Measurements from ENCODE around the gene MYOM1.
"Not testable (repeated sequence)": the region's sequence is repeated elsewhere in the genome, so short reads cannot be mapped to it uniquely, and the experiment has no call there.

Gene MYOM1

DNA sequence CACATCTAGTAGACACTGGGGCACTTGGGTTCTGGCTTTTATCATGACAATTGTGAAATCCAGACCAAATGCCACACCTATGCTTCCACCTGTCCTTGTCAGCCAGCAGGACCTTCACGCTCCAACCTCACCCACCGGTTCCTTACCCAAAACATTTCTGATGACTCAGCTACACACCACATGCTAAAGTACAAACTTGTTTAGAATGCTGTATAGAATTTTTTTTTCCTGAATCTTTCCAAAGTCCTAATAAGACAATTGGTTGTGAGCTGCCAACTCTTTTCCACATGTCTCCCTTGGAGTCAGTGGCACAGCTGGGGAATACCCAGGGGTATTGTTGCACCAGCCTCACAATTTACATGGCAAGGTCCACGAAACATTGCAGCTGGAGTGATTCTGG is 131.3 kb downstream of the MYOM1 start:
- Histone ChIP-seq H3K27me3 (ENCODE audit: low read depth, low read length) (no peaks in the 10 kb centered on the region), H3K4me1 (ENCODE audit: control insufficient read depth in 1 of 2, insufficient read depth in 2 of 2, low read length in 2 of 2) (no peaks in the 10 kb centered on the region), H3K36me3 (ENCODE audit: control insufficient read depth in 1 of 2, insufficient read depth in 2 of 2, low read length in 2 of 2) (peaks cover 0 to 5% of the 10 kb centered on the region in 2 donors)

GRCh38 chr18:3086871-3087270 is 132.9 kb downstream of the MYOM1 start:
- Histone ChIP-seq H3K27ac (ENCODE audit: low read length) (no peak overlapping the region), H3K36me3 (ENCODE audit: control insufficient read depth in 1 of 2, insufficient read depth in 2 of 2, low read length in 2 of 2) (peaks cover 0 to 5% of the 10 kb centered on the region in 2 donors), H3K4me3 (ENCODE audit: low read depth in 1 of 2, low read length in 2 of 2) (no peak overlapping the region)

More for the DNA sequence above, 131.3 kb downstream of the MYOM1 start:
- Histone ChIP-seq H3K4me3 (ENCODE audit: low read depth in 1 of 2, low read length in 2 of 2) (no peak overlapping the region), H3K9me3 (ENCODE audit: control insufficient read depth in 1 of 2, low read length in 2 of 2) (no peaks in the 10 kb centered on the region), H3K27ac (ENCODE audit: low read length) (no peak overlapping the region)

GRCh38 chr18:3085612-3086011 is 134.2 kb downstream of the MYOM1 start:
- Histone ChIP-seq H3K27ac (ENCODE audit: low read length) (no peak overlapping the region), H3K4me1 (ENCODE audit: control insufficient read depth in 1 of 2, insufficient read depth in 2 of 2, low read length in 2 of 2) (no peaks in the 10 kb centered on the region), H3K27me3 (ENCODE audit: low read depth, low read length) (no peaks in the 10 kb centered on the region), H3K36me3 (ENCODE audit: control insufficient read depth in 1 of 2, insufficient read depth in 2 of 2, low read length in 2 of 2) (peaks cover 0 to 5% of the 10 kb centered on the region in 2 donors), H3K9me3 (ENCODE audit: control insufficient read depth in 1 of 2, low read length in 2 of 2) (no peaks in the 10 kb centered on the region), H3K4me3 (ENCODE audit: low read depth in 1 of 2, low read length in 2 of 2) (no peak overlapping the region)

More at GRCh38 chr18:3086871-3087270, 132.9 kb downstream of the MYOM1 start:
- Histone ChIP-seq H3K27me3 (ENCODE audit: low read depth, low read length) (no peaks in the 10 kb centered on the region), H3K4me1 (ENCODE audit: control insufficient read depth in 1 of 2, insufficient read depth in 2 of 2, low read length in 2 of 2) (no peaks in the 10 kb centered on the region), H3K9me3 (ENCODE audit: control insufficient read depth in 1 of 2, low read length in 2 of 2) (no peaks in the 10 kb centered on the region)

DNA sequence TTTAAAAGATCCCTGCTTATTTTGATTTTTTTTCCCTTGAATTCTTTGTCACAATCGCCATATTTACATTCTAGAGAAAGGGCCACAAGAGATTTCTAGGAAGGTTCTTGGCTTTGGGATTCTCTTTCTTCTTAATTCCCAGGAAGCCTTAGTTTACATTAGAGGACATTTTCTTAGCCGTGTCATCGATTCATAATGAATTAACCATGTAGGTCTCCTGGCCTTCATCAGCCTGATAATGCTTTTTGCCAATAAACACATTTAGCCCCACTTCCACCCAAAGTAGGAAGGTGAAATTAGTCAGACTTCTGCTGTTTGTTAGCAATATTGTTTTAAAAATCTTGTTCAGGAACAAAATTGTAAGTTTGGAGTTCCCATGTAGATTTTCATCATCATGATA is 135.6 kb downstream of the MYOM1 start:
- H3K4me1 ChIP-seq (ENCODE audit: control insufficient read depth in 1 of 2, insufficient read depth in 2 of 2, low read length in 2 of 2) = no peaks in the 10 kb centered on the region
- H3K27ac ChIP-seq (ENCODE audit: low read length) = no peak overlapping the region
- H3K4me3 ChIP-seq (ENCODE audit: low read depth in 1 of 2, low read length in 2 of 2) = no peak overlapping the region
- peaks cover 0 to 5% of the 10 kb centered on the region in 2 donors for H3K36me3 ChIP-seq (ENCODE audit: control insufficient read depth in 1 of 2, insufficient read depth in 2 of 2, low read length in 2 of 2)
- no peaks in the 10 kb centered on the region for H3K27me3 ChIP-seq (ENCODE audit: low read depth, low read length)
- H3K9me3 ChIP-seq (ENCODE audit: control insufficient read depth in 1 of 2, low read length in 2 of 2) = no peaks in the 10 kb centered on the region

DNA sequence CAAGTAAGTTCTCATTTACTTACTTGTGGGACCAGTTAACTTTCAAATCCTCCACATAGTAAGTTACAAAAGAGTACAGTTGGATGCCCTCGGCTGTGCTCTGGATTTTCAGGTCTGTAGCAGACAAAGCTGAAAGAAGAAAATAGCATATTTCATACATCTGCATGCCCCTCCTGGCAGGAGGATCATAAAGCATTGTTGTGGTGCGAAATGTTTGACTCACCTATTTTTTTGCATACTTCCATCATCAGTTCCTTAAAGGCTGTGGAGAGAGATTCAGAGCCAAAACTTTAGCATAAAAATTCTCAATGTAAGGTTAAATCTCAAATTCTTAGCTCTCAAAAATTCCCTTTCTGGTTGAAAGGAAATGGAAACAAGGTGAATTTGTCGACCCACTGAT is 136.0 kb downstream of the MYOM1 start:
- no peaks in the 10 kb centered on the region for H3K27me3 ChIP-seq (ENCODE audit: low read depth, low read length)
- no peaks in the 10 kb centered on the region for H3K9me3 ChIP-seq (ENCODE audit: control insufficient read depth in 1 of 2, low read length in 2 of 2)
- H3K27ac ChIP-seq (ENCODE audit: low read length) = no peak overlapping the region
- no peaks in the 10 kb centered on the region for H3K4me1 ChIP-seq (ENCODE audit: control insufficient read depth in 1 of 2, insufficient read depth in 2 of 2, low read length in 2 of 2)
- H3K36me3 ChIP-seq (ENCODE audit: control insufficient read depth in 1 of 2, insufficient read depth in 2 of 2, low read length in 2 of 2) = peaks cover 0 to 5% of the 10 kb centered on the region in 2 donors
- no peak overlapping the region for H3K4me3 ChIP-seq (ENCODE audit: low read depth in 1 of 2, low read length in 2 of 2)

DNA sequence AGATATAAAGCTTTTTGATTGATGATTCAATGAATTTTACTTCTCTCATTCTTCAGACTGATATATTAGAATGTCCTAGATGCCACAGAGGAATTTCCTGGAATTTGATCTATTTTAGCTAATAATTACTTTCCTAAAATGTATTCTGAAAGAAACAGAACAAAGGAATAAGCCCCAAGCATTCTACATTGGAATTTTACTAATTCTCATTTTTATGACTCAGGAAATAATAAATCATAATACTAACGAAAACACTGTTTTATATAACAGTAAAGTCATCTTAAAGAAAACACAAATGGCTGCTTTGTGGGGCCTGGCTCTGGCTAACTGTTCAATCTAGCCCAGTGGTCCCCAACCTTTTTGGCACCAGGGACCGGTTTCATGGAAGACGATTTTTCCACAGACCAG is 138.2 kb downstream of the MYOM1 start:
- Histone ChIP-seq H3K36me3 (ENCODE audit: control insufficient read depth in 1 of 2, insufficient read depth in 2 of 2, low read length in 2 of 2) (no peaks in the 10 kb centered on the region), H3K27me3 (ENCODE audit: low read depth, low read length) (no peaks in the 10 kb centered on the region), H3K4me3 (ENCODE audit: low read depth in 1 of 2, low read length in 2 of 2) (no peak overlapping the region), H3K4me1 (ENCODE audit: control insufficient read depth in 1 of 2, insufficient read depth in 2 of 2, low read length in 2 of 2) (no peaks in the 10 kb centered on the region), H3K9me3 (ENCODE audit: control insufficient read depth in 1 of 2, low read length in 2 of 2) (no peaks in the 10 kb centered on the region), H3K27ac (ENCODE audit: low read length) (no peak overlapping the region)

GRCh38 chr18:3079653-3080052 is 140.1 kb downstream of the MYOM1 start:
- no peak overlapping the region for H3K4me3 ChIP-seq (ENCODE audit: low read depth in 1 of 2, low read length in 2 of 2)
- no peaks in the 10 kb centered on the region for H3K27me3 ChIP-seq (ENCODE audit: low read depth, low read length)
- no peaks in the 10 kb centered on the region for H3K4me1 ChIP-seq (ENCODE audit: control insufficient read depth in 1 of 2, insufficient read depth in 2 of 2, low read length in 2 of 2)
- H3K9me3 ChIP-seq (ENCODE audit: control insufficient read depth in 1 of 2, low read length in 2 of 2) = no peaks in the 10 kb centered on the region
- H3K27ac ChIP-seq (ENCODE audit: low read length) = no peak overlapping the region
- H3K36me3 ChIP-seq (ENCODE audit: control insufficient read depth in 1 of 2, insufficient read depth in 2 of 2, low read length in 2 of 2) = no peaks in the 10 kb centered on the region

GRCh38 chr18:3075491-3075890 is 144.3 kb downstream of the MYOM1 start:
- Histone ChIP-seq H3K27ac (ENCODE audit: low read length) (no peak overlapping the region), H3K9me3 (ENCODE audit: control insufficient read depth in 1 of 2, low read length in 2 of 2) (no peaks in the 10 kb centered on the region), H3K4me3 (ENCODE audit: low read depth in 1 of 2, low read length in 2 of 2) (no peak overlapping the region), H3K36me3 (ENCODE audit: control insufficient read depth in 1 of 2, insufficient read depth in 2 of 2, low read length in 2 of 2) (no peaks in the 10 kb centered on the region), H3K4me1 (ENCODE audit: control insufficient read depth in 1 of 2, insufficient read depth in 2 of 2, low read length in 2 of 2) (peaks cover 0 to 3% of the 10 kb centered on the region in 2 donors), H3K27me3 (ENCODE audit: low read depth, low read length) (no peaks in the 10 kb centered on the region)

DNA sequence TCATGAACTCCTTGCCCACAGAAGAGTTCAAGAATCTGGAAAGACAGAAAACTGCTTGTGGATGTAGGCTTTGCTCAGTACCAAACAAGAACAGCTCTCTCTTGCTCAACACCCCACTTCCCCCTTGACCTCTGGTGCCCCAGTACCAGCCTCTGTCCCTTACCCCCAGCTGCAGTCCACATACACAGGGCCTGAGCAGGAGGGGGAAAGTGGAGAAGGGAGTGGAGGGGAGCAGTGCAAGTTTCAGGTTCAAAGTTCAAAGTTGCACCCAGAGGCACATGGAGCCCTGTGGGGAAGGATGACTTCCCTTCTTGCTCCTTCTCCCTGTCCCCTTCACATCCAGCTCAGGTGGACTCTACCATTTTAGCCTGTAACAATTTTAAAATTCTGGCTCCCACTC is 145.7 kb downstream of the MYOM1 start:
- no peak overlapping the region for H3K4me3 ChIP-seq (ENCODE audit: low read depth in 1 of 2, low read length in 2 of 2)

GRCh38 chr18:3073353-3073752 is 146.4 kb downstream of the MYOM1 start:
- H3K4me3 ChIP-seq (ENCODE audit: low read depth in 1 of 2, low read length in 2 of 2); H3K27ac ChIP-seq (ENCODE audit: low read length); H3K36me3 ChIP-seq (ENCODE audit: control insufficient read depth in 1 of 2, insufficient read depth in 2 of 2, low read length in 2 of 2); H3K27me3 ChIP-seq (ENCODE audit: low read depth, low read length); H3K9me3 ChIP-seq (ENCODE audit: control insufficient read depth in 1 of 2, low read length in 2 of 2); H3K4me1 ChIP-seq (ENCODE audit: control insufficient read depth in 1 of 2, insufficient read depth in 2 of 2, low read length in 2 of 2): not testable (repeated sequence)

More for the DNA sequence above, 145.7 kb downstream of the MYOM1 start:
- no peak overlapping the region for H3K27ac ChIP-seq (ENCODE audit: low read length)
- H3K36me3 ChIP-seq (ENCODE audit: control insufficient read depth in 1 of 2, insufficient read depth in 2 of 2, low read length in 2 of 2) = peaks cover 0 to 4% of the 10 kb centered on the region in 2 donors
- H3K27me3 ChIP-seq (ENCODE audit: low read depth, low read length) = no peaks in the 10 kb centered on the region
- H3K9me3 ChIP-seq (ENCODE audit: control insufficient read depth in 1 of 2, low read length in 2 of 2) = no peaks in the 10 kb centered on the region
- peaks cover 0 to 3% of the 10 kb centered on the region in 2 donors for H3K4me1 ChIP-seq (ENCODE audit: control insufficient read depth in 1 of 2, insufficient read depth in 2 of 2, low read length in 2 of 2)

GRCh38 chr18:3071676-3072075 is 148.1 kb downstream of the MYOM1 start:
- H3K4me1 ChIP-seq (ENCODE audit: control insufficient read depth in 1 of 2, insufficient read depth in 2 of 2, low read length in 2 of 2) = peaks cover 0 to 3% of the 10 kb centered on the region in 2 donors
- no peak overlapping the region for H3K27ac ChIP-seq (ENCODE audit: low read length)
- no peak overlapping the region for H3K4me3 ChIP-seq (ENCODE audit: low read depth in 1 of 2, low read length in 2 of 2)
- no peaks in the 10 kb centered on the region for H3K9me3 ChIP-seq (ENCODE audit: control insufficient read depth in 1 of 2, low read length in 2 of 2)
- H3K36me3 ChIP-seq (ENCODE audit: control insufficient read depth in 1 of 2, insufficient read depth in 2 of 2, low read length in 2 of 2) = peaks cover 0 to 4% of the 10 kb centered on the region in 2 donors
- no peaks in the 10 kb centered on the region for H3K27me3 ChIP-seq (ENCODE audit: low read depth, low read length)

- Histone ChIP-seq H3K36me3 (ENCODE audit: control insufficient read depth in 1 of 2, insufficient read depth in 2 of 2, low read length in 2 of 2) (peaks cover 0 to 4% of the 10 kb centered on the region in 2 donors), H3K27ac (ENCODE audit: low read length) (no peak overlapping the region), H3K9me3 (ENCODE audit: control insufficient read depth in 1 of 2, low read length in 2 of 2) (no peaks in the 10 kb centered on the region), H3K4me3 (ENCODE audit: low read depth in 1 of 2, low read length in 2 of 2) (no peak overlapping the region), H3K27me3 (ENCODE audit: low read depth, low read length) (no peaks in the 10 kb centered on the region), H3K4me1 (ENCODE audit: control insufficient read depth in 1 of 2, insufficient read depth in 2 of 2, low read length in 2 of 2) (peaks cover 0 to 3% of the 10 kb centered on the region in 2 donors)
Observed at GRCh38 chr18:3069671-3070433, 149.9 kb downstream of the MYOM1 start.
